HG03135 (cell line): ENCODE measurements around the gene RPS15.
"Not testable (repeated sequence)": the region's sequence is repeated elsewhere in the genome, so short reads cannot be mapped to it uniquely, and the experiment has no call there.

Experiments
- ATAC-seq: cut with Tn5 transposase; IDR thresholded peaks from one replicate; pipeline ENCODE4 v1.9.1; 2021; ENCODE audit warnings: mild to moderate bottlenecking, moderate library complexity; ENCODE audit not compliant: unreplicated experiment

The RPS15 gene

DNA sequence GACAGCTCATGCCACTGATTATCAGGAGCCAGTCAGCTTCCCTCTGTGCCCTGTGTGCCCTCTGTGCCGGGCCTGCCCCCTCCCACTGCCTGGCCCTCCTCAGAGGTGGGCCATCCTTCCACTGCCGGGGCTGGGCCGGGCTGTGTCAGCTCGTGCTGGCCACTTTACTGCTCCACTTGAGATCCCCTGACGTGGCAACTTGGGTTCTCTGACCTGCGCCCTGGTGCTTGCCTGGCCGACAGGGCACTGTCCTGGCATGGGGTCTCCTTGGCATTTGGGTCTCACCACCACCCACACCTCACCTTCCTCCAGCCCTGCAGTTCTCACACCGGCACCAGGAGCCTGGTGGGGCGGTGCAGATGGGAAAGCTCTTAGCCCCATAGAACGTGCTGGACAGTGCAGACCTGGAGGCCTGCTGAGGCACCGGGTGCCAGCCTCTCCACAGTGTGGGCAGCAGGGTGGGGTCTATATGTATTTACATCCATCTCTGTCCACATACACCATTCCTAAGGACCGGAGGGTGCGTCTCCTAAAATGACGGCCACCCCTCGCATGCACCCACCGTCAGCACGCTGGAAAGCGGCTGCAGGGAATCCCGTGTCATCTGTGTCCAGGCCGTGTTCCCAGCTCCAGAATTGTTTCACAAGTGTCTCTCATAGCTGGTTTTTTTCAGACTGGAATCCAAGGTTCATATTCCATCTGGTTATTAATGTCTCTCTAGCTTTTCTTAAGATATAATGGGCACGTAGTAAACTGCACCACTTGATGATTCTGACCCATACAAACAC lies 19.1 kb upstream of the RPS15 start:
- ATAC-seq: no peak

DNA sequence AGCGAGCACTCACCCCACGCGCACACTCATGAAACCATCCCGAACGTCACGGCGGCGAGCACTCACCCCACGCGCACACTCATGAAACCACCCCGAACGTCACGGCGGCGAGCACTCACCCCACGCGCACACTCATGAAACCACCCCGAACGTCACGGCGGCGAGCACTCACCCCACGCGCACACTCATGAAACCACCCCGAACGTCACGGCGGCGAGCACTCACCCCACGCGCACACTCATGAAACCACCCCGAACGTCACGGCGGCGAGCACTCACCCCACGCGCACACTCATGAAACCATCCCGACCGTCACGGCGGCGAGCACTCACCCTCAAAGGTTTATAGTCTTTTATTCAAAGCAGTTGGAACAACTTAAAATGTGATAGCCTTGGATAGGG lies 18.1 kb upstream of the RPS15 start:
- ATAC-seq: not testable (repeated sequence)

DNA sequence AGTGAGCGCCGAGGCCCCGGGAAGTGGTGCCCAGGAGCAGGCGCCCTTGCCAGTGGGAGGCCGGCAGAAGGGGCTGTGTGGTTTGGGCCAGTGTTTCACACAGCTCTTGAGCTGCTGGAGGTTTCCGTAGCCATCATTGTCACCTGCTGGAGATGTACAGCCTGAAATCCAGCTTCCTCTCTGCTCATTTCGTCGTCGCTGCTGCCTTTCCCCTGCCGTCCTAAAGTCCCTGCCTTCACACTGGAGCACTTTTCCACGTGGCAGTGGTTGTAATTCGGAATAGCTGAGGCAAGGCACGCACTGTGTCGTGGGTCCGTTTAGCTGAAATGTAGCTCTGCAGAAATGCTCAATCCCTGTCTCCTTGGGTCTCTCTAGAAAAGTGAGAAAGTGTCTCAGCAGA lies 17.6 kb upstream of the RPS15 start:
- no peak for ATAC-seq

DNA sequence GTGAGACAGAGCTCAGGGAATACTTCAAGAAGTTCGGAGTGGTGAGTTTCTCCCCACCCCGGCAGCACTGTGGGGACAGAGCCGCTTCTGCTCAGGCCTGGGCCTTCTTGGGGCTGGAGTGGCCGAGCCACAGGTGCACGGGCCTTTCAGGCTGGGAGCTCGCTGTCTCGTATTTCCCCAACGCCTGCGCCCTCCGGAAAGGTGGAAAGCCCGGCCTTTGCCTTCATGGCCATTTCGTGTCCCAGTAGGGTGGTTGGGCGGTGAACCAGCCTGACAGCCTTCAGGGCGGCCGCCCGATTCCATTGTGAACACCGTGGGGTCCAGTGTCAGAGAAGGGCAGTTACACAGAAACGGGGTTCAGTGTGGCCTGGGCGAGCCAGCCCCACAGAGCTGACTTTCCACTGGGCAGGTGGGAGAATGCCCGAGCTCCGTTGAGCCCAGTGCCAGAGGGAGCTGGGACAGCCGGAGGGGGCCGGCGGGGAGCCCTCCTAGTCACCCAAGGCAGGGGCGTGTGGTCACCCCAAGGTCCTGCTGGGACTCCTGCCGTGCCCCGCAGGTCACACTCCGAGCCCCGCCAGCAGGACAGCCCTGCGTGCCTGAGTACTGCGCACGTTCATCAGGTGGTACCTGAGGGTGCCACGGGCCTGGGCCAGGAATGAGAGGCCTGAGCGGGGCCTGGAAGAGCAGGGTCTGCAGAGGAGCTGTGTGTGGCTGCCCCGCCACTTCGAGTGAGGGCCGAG lies 16.8 kb upstream of the RPS15 start:
- no peak for ATAC-seq

DNA sequence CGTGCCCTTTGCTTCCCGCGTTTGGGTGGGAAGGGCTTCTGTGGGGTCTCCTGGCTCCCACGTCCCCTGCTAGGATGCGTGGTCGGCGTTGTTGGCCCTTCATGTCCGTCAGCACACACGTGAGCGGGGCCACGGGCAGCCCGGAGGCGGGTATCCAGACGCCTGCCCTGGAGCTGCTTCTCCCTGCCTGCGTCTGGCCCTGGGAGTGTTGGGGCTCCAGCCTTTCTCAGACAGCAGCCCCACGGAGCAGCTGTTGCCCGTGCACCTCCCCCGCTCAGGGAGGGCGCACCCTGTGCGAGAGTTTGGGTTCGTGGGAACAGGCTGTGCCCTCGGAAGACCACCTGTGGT lies 16.3 kb upstream of the RPS15 start:
- ATAC-seq: no peak

DNA sequence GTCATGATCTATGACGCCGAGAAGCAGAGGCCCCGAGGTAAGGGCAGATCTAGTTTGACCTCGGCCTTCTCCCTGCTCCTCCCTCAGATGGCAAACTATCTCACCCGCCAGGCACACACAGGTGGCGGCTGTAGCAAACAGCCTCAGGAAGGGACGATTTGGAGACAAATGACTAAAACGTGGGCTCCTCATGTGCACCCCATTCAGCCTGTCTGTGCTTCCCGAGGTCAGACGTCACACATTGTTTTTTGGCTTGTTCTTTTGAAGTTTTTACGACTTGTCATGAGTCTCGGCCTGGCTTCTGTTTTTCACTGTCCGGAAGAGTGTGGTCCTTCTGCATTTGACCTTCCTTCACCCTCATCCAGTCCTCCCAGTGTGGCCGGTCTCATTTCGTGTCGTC lies 15.8 kb upstream of the RPS15 start:
- ATAC-seq: no peak

DNA sequence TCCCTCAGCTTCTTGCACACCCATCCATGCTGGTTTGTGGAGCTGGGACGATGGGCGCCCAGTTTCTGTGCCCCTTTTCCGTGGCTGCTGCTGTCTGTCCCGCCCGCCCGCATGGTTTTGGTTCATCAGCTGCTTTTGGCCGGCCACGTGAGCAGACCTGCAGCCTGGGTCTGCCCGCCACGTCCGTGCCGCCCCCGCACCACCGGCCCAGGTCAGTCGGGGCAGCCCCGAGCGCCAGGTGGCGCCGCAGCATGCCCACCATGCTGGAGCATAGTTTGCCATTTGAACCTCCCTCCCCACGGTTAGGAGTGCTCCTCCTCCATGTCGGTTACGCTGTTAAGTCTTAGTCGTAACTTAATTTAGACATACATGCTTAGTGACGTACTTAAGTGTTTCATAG lies 15.3 kb upstream of the RPS15 start:
- no peak for ATAC-seq

DNA sequence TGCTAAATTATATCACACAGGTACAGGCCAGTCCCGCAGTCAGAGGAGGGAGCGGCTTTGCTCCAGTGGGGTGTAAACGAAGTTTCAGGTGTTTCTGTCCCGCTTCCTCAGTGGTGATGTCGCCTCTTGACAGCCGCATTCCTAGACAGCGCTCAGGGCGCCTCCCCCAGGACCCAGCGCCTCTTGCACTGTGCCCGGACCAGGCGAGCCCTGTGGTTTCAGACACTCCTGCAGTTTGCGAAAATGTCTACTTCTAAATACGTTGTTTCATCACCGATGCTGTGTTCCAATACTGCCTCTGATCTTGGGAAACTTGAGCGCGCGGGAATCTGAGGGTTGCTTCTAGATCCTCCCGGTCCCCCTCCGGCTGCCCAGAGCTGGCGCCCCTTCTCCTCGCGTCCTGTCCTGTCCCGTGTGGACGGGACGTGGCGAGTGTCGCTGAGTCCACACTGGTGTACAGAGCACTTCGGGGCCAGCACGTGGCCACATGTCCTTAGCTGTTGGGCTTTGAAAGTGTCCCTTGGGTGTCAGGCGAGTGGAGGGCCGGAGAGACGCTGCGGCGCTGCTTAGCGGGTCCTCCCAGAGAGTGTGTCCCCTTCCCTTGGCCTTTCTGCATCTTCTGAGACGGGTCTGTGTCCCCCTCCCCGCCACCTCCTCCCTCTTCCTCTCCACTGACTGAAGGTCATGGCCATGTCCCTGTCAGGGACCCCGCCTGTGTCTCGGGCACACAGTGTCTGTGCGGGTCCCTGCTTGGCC lies 14.6 kb upstream of the RPS15 start:
- no peak for ATAC-seq

DNA sequence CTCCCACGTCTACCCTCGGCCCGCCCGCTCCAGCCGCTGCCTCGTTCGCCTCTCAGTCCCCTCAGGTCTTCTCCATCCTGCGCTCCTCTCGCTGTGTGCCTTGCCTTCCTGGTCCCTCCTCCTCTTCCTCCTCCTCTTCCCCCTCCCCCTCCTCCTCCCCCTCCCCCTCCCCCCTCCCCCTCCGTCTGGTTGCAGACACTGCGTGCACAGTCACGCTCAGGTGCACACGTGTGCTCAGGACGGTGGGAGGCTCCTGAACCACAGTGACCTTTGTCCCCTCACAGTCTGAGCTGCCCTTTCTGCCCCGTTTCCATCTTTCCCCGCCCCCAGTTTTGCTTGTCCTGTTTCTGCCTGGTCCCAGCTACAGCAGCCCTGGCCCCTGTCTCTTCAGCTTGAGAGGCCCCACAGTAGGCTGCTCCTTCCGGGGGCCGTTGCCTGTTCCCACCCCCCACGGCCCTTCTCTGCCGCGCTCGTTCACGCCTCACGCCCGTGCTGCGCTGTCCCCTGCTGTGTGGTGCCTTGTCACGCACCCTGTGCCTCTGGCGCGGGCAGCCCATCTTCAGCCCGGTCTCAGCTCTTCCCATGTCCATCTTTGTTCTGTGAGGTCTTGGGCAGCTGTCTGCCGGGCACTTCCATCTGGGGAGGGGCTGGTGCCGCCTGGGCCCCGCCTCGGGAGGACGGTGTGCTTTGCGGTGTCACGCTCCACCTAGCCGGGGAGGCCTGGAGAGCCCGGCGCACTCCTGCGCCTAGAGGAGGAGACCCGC lies 13.8 kb upstream of the RPS15 start:
- ATAC-seq: no peak

DNA sequence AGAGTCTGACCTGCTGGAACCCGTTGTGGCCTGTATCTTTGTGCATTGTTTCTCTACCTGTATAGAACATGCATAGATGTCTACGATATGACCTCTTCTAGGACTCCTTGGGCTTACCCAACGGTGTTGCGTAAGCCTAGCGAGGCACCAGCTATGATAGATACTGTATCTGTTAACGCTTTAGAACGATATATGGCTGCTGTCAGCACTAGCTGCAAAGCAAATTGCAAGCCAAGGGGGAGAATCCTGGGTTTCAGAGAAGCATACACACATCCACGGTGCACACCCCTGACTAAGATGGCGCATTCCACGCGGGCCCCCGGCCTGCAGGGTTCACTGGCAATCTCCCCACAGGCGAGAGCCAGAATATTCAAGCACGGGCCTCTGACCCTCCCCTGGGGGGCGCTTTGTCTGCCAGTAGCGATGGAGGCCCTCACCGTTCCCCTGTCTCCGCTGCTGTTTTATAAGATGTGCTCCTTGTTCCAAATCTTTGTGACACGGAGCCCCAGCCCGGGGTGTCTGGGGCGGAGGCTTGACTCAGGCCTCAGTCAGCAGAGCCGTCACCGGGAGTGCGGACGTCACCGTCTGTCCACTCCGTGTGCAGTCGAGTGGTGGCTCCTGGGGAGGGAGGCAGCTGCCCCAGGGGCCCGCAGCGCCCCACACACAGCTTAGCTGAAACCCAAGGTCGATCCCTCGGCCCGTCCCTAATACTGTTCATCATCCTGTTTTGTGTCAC lies 12.9 kb upstream of the RPS15 start:
- ATAC-seq: no peak

DNA sequence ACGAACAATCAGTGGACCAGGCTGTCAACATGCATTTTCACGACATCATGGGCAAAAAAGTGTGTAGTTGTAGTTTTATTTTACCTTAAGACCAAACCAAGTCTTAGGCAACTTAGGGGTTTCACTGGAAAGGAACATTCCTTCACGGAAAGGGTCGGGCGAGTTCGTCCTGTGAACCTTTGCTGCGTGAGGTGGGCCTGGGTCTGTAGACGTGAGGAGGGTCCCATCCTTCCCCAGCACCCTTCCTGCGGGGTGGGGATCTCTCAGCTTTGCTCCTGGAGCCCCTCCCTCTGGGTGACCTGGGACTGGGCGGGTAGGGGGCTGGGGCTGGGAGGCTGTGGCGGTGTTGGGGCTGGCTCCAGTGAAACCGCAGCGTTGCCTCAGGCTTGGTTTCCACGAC lies 12.3 kb upstream of the RPS15 start:
- ATAC-seq: no peak

DNA sequence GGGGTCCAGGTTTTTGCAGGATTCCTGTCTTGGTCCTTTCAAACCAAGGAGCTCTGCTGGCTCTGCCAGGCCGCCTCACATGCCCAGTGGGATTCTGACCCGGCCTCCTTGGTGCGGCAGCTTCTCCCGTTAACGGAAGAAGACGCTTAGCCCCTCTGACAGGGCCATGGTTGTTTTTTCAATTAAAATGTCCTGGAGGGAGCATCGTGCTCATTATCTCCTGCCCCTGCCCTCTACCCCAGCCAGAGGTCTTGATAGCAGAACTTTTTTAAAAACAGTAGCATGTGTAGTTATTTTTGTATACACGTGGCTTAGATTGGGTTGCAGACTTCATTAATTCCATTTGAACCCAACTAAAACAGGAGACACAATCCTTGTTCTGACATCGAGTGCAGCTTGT lies 11.5 kb upstream of the RPS15 start:
- ATAC-seq: no peak

DNA sequence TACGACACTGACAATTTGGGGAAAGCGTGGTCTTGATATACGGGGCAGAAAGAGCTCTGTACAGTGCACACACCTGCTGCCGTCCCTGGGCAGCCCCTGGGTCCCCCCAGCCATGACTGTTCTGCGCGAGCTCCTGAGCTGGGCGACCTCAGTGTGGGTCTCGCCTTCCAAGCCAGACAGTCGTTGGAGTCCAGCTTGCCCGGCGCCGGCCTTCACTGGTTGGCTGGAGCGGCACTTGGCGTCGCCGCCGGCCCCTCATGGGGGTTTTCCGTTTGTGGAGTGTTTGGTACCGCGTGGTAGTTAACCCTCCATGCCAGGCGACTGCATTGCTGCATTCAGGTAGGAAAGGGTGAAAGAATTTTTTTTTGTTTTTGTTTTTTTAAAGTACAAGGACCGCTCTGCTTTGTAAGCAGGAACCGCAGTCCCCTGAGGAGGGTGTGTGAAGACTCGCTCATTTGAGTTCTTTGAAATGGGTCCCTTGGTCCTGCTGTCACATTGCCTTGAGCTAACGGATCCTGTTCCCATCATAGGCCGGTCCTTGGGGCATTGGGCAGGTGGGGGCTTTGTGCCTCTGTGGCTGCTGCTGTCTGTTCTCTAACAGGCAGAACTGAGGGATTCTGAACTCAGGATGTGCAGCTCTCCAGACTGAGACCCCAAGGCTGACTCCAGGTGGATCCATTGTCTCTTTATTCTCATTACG lies 10.8 kb upstream of the RPS15 start:
- ATAC-seq: no peak

DNA sequence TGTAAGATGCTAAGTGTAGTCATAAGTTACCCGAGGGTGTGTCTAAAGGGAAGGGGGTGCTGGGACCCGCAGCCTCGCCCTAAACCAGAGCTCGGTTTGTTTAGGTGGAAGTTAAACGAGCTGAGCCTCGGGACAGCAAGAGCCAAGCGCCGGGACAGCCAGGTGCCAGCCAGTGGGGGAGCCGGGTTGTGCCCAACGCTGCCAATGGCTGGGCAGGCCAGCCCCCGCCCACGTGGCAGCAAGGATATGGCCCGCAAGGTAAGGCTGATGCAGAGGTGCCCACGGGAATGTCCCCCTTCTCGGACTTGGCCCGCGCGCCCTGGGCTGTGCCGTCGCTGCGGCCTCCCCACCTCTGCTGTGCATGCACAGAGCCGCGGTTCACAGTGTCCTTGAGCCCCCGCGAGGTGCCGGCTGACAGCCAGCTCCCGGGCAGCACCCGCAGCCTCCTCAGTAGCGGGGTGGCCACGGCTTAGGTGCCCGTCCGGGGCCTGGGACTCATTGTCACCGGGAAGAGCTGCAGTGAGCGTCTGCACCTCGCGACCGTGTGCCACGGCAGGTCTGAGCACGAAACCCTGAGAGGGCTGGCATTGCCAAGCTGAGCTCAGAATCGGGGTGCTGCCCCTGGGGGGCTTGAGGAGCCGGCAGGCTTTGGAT lies 9.3 kb upstream of the RPS15 start:
- ATAC-seq: no peak

DNA sequence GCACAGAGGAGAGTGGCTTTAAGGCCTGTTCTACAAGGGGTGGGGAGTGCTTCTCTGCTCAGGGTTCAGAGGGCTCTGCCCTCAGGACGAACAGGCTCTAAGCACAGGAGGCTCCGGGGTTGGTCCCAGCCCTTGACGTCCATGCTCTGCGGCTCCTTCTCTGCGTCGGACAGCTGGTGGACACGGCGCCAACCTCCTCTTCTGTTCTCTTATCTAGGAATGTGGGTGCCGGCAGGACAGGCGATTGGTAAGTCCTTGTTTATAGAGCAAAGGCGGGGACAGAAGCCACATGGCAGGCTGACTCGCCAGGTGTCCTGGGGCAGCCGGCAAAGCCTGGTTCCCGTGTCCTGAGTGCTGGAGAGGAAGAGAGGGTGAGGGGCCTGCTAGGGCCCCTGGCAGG lies 8.4 kb upstream of the RPS15 start:
- ATAC-seq: no peak

DNA sequence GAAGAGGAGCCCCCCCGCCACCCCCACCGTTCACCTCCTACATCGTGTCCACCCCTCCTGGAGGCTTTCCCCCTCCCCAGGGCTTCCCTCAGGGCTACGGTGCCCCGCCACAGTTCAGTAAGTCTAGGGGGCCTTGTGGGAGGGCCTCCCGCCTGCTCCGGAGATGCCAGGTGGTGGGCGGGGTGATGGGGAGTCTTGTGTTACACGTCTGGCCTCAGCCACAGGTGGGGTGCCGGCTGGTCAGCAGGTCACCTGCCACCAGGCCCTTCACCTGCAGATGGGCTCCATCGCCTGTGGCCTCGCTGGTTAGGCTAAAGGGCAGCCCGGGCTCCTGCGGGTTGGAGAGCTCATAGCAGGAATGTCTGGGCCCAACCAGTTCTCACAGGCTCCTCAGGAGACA lies 8.0 kb upstream of the RPS15 start:
- ATAC-seq: no peak

DNA sequence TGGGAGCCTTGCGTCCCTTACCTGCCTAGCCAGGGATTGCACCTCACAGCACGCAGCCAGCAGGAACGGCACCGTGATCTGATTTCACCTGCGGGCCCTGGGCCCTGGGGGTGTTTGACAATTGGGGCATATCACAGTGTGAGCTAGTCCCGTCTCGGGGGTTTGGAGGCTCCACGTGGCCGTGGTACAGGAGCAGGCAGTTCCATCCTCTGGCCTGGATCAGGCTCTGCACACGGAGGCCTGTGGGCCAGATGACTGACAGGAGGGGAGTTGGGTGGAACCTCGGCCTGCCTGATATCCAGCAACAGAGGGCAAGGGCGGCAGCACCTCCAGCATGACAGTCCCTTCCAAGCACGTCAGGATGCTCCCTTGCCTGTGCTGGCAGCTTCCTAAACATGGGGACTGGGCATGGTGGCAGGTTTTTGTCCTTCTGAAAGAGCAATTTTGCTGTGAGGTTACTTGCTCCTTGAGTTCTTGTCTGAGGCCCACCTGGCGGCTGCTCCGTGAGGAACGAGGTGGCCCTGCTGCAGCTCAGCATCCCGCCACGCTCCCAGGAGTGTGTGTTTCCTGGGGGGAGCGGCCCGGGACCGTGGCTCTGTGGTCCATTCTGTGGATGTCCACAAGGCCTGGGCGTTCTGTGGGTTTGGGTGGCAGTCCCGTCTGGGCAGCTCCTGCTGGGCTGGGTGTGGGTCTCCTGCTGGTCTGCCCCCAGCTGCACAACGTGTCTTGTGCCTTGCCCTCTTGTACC lies 6.3 kb upstream of the RPS15 start:
- ATAC-seq: no peak

DNA sequence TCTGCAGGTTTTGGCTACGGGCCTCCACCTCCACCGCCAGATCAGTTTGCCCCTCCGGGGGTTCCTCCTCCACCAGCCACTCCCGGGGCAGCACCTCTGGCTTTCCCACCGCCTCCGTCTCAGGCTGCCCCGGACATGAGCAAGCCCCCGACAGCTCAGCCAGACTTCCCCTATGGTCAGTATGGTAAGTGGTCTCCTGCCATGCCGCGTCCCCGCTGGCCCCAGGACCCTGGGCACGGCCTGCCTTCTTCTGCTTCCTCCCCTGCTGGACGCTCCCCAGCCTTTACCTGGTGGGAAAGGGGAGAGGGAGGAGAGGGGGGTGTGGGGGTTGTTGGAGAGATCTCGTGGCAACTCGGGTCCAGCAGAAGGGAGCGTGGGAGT lies 5.7 kb upstream of the RPS15 start:
- no peak for ATAC-seq
